Measurements from ENCODE around the gene CEMP1. TPM values are rescaled to one million over a fixed set of nuclear protein-coding genes. Genes with fewer than 3 reads are reported as not detected.

CEMP1 gene
- total and polyA plus RNA-seq, 2 donors (not counting 1 experiment from before 2014, with no cell fraction given) = 0.66 to 2.3 TPM

GRCh38 chr16:2486645-2487516, 44.3 kb downstream of the CEMP1 start:
- WGBS (ENCODE audit: insufficient coverage) = 29% methylated on average over 27 of the region's 29 CpGs

More at GRCh38 chr16:2486645-2487516, 44.3 kb downstream of the CEMP1 start:
- H3K4me3 ChIP-seq (ENCODE audit: control extremely low read depth in 1 of 5, extremely low read depth in 1 of 5, insufficient read depth in 1 of 5, low read depth in 2 of 5, low read length in 4 of 5) = peak overlapping the region in 2 of 5 experiments; percentile 3 to 19
- Mint-ChIP-seq H3K4me1 (peaks cover 19% of the 10 kb centered on the region), H3K4me3 (peak overlapping the region; percentile 78), H3K27me3 (no peaks in the 10 kb centered on the region), H3K9me3 (ENCODE audit: insufficient read depth) (no peaks in the 10 kb centered on the region), H3K27ac (peak overlapping the region; percentile 90)
- ATAC-seq (ENCODE audit: low read depth) (peak; percentile 96), DNase-seq (peak; percentile 93)
- no peaks in the 10 kb centered on the region for H3K27me3 ChIP-seq (replicated peaks in 1 of 4; ENCODE audit: control extremely low read depth in 1 of 4, control insufficient read depth in 3 of 4, insufficient read depth in 4 of 4, low read length in 3 of 4)
- H3K36me3 ChIP-seq (replicated peaks in 1 of 2; ENCODE audit: control extremely low read depth in 1 of 2, control insufficient read depth in 1 of 2, extremely low read depth in 1 of 2, insufficient read depth in 2 of 2, low read length in 1 of 2) = peaks cover 0 to 3% of the 10 kb centered on the region in 2 experiments
- TF ChIP-seq EZH2 (IDR thresholded peaks at IDR 0.05; ENCODE audit: borderline replicate concordance, insufficient read depth, low read depth, low read length, poor library complexity, severe bottlenecking) (no peak), CTCF (IDR thresholded peaks at IDR 0.05) (peak; percentile 59)
- no peaks in the 10 kb centered on the region for H3K9me3 ChIP-seq (ENCODE audit: control extremely low read depth in 1 of 3, control insufficient read depth in 2 of 3, insufficient read depth in 1 of 3, low read length in 2 of 3)
- ChIA-PET POLR2A (interaction anchor here (0.5 to 1.3 kb wide), 6 partner anchors 45 to 333 kb away, joined by 3 to 9 read pairs (median 3); partner anchors contain the start of gene CCNF), CTCF (interaction anchor here (0.5 to 4.8 kb wide), 18 partner anchors 10 to 346 kb away, joined by 3 to 31 read pairs (median 4); partner anchors contain the start of genes ABCA3, CCNF, ECI1 and NTN3)
- peak overlapping the region; percentile 68 for H2AFZ ChIP-seq (ENCODE audit: insufficient read depth, low read depth, low read length, poor library complexity, severe bottlenecking)
- peaks cover 63% of the 10 kb centered on the region for H3K79me2 ChIP-seq (ENCODE audit: control insufficient read depth, insufficient read depth, low read length)
- H3K27ac ChIP-seq (ENCODE audit: low read length in 2 of 2) = peak overlapping the region; percentile 53 to 64
- intact Hi-C loops (cut with micrococcal nuclease) = loop anchor here (1.0 kb wide), 5 partner anchors 12 to 292 kb away; partner anchors contain the start of genes ATP6V0C, CCNF, TBC1D24 and TEDC2
- H3K9ac ChIP-seq (ENCODE audit: low read length) = peak overlapping the region; percentile 29
- peak overlapping the region; percentile 75 for H3K4me2 ChIP-seq (replicated peaks; ENCODE audit: low read depth, low read length, poor library complexity, severe bottlenecking)
- no peaks in the 10 kb centered on the region for H4K20me1 ChIP-seq (ENCODE audit: control insufficient read depth, insufficient read depth, low read length, poor library complexity, severe bottlenecking)
- peaks cover 24 to 26% of the 10 kb centered on the region in 2 donors for H3K4me1 ChIP-seq (ENCODE audit: control insufficient read depth in 2 of 2, insufficient read depth in 2 of 2, low read length in 2 of 2)
